ENCODE data around the gene SPTBN2.

DNA sequence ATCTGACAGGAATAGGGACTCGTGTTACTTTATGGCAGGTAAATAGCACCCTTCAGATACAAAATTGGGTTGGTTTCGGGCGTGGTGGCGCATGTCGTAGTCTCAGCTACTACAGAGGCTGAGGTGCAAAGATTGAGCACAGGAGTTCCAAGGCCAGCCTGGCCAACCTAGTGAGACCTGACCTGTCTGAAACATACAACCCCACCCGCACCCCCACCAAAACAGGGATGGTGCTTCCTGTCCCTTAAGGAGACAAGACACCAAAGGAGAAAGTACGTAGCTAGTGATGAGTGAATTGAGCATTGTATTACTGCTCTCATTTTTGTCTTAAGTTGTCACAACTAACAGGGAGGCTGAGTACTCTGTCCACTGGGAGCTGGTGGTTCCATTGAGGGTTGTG is 76.4 kb downstream of the SPTBN2 start:
- TF ChIP-seq, protein P1, sequence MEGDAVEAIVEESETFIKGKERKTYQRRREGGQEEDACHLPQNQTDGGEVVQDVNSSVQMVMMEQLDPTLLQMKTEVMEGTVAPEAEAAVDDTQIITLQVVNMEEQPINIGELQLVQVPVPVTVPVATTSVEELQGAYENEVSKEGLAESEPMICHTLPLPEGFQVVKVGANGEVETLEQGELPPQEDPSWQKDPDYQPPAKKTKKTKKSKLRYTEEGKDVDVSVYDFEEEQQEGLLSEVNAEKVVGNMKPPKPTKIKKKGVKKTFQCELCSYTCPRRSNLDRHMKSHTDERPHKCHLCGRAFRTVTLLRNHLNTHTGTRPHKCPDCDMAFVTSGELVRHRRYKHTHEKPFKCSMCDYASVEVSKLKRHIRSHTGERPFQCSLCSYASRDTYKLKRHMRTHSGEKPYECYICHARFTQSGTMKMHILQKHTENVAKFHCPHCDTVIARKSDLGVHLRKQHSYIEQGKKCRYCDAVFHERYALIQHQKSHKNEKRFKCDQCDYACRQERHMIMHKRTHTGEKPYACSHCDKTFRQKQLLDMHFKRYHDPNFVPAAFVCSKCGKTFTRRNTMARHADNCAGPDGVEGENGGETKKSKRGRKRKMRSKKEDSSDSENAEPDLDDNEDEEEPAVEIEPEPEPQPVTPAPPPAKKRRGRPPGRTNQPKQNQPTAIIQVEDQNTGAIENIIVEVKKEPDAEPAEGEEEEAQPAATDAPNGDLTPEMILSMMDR (IDR thresholded peaks at IDR 0.05; ENCODE audit: insufficient read depth, low read length, poor library complexity, severe bottlenecking), result no peak
- TF ChIP-seq EZH2phosphoT487 (conservative IDR thresholded peaks at IDR 0.05; ENCODE audit: low read length), result no peak

All from SU-DHL-6 (cell line).